Endothelial cell (in vitro differentiated cells): ENCODE results near the gene CLEC2L. TPM values are rescaled to one million over a fixed set of nuclear protein-coding genes. Genes with fewer than 3 reads are reported as not detected.

Experiments
- DNase-seq: peaks from one replicate; pipeline ENCODE4 v3.0.0; 2021; ENCODE audit warnings: low spot score
- H3K27ac Mint-ChIP-seq: one replicate; pipeline ENCODE4 v1.8.0; 2021; ENCODE audit warnings: mixed read lengths, inconsistent platforms; ENCODE audit not compliant: unreplicated experiment
- H3K27me3 Mint-ChIP-seq: one replicate; pipeline ENCODE4 v1.8.0; 2021; ENCODE audit warnings: mild to moderate bottlenecking, moderate library complexity, mixed read lengths, inconsistent platforms; ENCODE audit not compliant: unreplicated experiment
- H3K36me3 Mint-ChIP-seq: one replicate; pipeline ENCODE4 v1.8.0; 2021; ENCODE audit warnings: mild to moderate bottlenecking, low read depth, mixed read lengths, inconsistent platforms; ENCODE audit not compliant: unreplicated experiment
- H3K4me1 Mint-ChIP-seq: one replicate; pipeline ENCODE4 v1.8.0; 2021; ENCODE audit warnings: mild to moderate bottlenecking, mixed read lengths, inconsistent platforms; ENCODE audit not compliant: unreplicated experiment
- H3K4me3 Mint-ChIP-seq: one replicate; pipeline ENCODE4 v1.8.0; 2021; ENCODE audit warnings: mild to moderate bottlenecking, mixed read lengths, inconsistent platforms; ENCODE audit not compliant: unreplicated experiment
- H3K9me3 Mint-ChIP-seq: one replicate; pipeline ENCODE4 v1.8.0; 2021; ENCODE audit warnings: mixed read lengths, inconsistent platforms; ENCODE audit not compliant: unreplicated experiment
- total RNA-seq: library from RNA; stranded (reverse); fragmentation: NEBNext Ultra II Directional; extraction: Animal tissue kit (Norgen Biotek cat#: 25700); gene quantifications from one replicate; pipeline ENCODE4 v1.2.1, GENCODE V29; 2021; ENCODE audit not compliant: unreplicated experiment
- TF ChIP-seq, protein P1 (sequence below): fragments of 200-600 bp; sonication (generic); IDR thresholded peaks from one replicate; pipeline ENCODE4 v1.5.0; 2021; ENCODE audit warnings: antibody characterized with exemption; ENCODE audit not compliant: unreplicated experiment

Gene CLEC2L
- total RNA-seq, 1 donor from 2014 or later = not detected

GRCh38 chr7:139515266-139515665 lies 8.2 kb upstream of the CLEC2L start:
- Mint-ChIP-seq H3K9me3 (no peaks in the 10 kb centered on the region), H3K27ac (no peak overlapping the region), H3K4me1 (peaks cover 6% of the 10 kb centered on the region), H3K27me3 (peaks cover 1% of the 10 kb centered on the region), H3K4me3 (no peak overlapping the region), H3K36me3 (no peaks in the 10 kb centered on the region)
- no peak for DNase-seq
- TF ChIP-seq, protein P1, sequence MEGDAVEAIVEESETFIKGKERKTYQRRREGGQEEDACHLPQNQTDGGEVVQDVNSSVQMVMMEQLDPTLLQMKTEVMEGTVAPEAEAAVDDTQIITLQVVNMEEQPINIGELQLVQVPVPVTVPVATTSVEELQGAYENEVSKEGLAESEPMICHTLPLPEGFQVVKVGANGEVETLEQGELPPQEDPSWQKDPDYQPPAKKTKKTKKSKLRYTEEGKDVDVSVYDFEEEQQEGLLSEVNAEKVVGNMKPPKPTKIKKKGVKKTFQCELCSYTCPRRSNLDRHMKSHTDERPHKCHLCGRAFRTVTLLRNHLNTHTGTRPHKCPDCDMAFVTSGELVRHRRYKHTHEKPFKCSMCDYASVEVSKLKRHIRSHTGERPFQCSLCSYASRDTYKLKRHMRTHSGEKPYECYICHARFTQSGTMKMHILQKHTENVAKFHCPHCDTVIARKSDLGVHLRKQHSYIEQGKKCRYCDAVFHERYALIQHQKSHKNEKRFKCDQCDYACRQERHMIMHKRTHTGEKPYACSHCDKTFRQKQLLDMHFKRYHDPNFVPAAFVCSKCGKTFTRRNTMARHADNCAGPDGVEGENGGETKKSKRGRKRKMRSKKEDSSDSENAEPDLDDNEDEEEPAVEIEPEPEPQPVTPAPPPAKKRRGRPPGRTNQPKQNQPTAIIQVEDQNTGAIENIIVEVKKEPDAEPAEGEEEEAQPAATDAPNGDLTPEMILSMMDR = no peak

- Mint-ChIP-seq H3K9me3 (no peaks in the 10 kb centered on the region), H3K36me3 (peaks cover 4% of the 10 kb centered on the region), H3K27me3 (peaks cover 24% of the 10 kb centered on the region), H3K4me1 (peaks cover 6% of the 10 kb centered on the region), H3K4me3 (no peak overlapping the region), H3K27ac (no peak overlapping the region)
- TF ChIP-seq, protein P1 = no peak
- DNase-seq = no peak
Observed at GRCh38 chr7:139521439-139521838, 2.0 kb upstream of the CLEC2L start.

- H3K27me3 Mint-ChIP-seq = peaks cover 28% of the 10 kb centered on the region
- H3K27ac Mint-ChIP-seq = no peak overlapping the region
- TF ChIP-seq, protein P1 = no peak
- H3K36me3 Mint-ChIP-seq = peaks cover 4% of the 10 kb centered on the region
- peaks cover 2% of the 10 kb centered on the region for H3K4me1 Mint-ChIP-seq
- no peak overlapping the region for H3K4me3 Mint-ChIP-seq
- no peak for DNase-seq
- no peaks in the 10 kb centered on the region for H3K9me3 Mint-ChIP-seq
Observed at GRCh38 chr7:139522830-139523198, 671 bp upstream of the CLEC2L start.

- H3K27ac Mint-ChIP-seq = no peak overlapping the region
- TF ChIP-seq, protein P1 = no peak
- H3K27me3 Mint-ChIP-seq = peaks cover 27% of the 10 kb centered on the region
- DNase-seq = no peak
- no peak overlapping the region for H3K4me3 Mint-ChIP-seq
- H3K36me3 Mint-ChIP-seq = peaks cover 4% of the 10 kb centered on the region
- no peaks in the 10 kb centered on the region for H3K9me3 Mint-ChIP-seq
- H3K4me1 Mint-ChIP-seq = no peaks in the 10 kb centered on the region
Observed at GRCh38 chr7:139523968-139524815, 707 bp downstream of the CLEC2L start.

DNA sequence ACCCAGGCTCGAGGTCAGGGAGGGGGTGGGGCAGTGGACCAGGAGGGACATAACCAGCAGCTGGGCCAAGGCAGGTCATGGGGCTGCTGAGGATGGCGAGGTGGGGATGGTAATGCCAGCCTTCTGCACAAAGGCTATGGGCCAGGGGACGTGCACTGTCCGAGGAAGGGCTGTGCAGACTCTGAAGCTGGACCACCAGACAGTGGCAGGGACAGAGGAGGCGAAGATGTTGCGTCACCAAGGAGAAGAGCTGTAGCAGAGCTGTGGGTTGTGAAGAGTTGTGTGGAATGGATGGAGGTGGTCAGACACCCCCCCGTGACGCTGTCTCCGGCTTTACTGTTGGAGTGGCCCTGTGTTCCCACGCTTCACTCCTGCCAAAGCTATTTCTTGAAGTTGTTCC lies 1.8 kb downstream of the CLEC2L start:
- Mint-ChIP-seq H3K4me1 (no peaks in the 10 kb centered on the region), H3K4me3 (no peak overlapping the region), H3K27ac (no peak overlapping the region), H3K27me3 (peaks cover 27% of the 10 kb centered on the region), H3K9me3 (no peaks in the 10 kb centered on the region), H3K36me3 (peaks cover 4% of the 10 kb centered on the region)
- TF ChIP-seq, protein P1 = no peak
- no peak for DNase-seq
